Lower leg skin (tissue), 4 donors: ENCODE results near the gene NLRX1. TPM values are rescaled to one million over a fixed set of nuclear protein-coding genes. Genes with fewer than 3 reads are reported as not detected.

Experiments
- DNase-seq, 2 donors: peaks; one replicate each; pipeline ENCODE4 v3.0.0-alpha.2; 2019; ENCODE audit warnings: low spot score in 2 of 2
- H3K4me3 ChIP-seq: fragments of 200-600 bp; sonication (generic); 2 replicates; pipeline ENCODE4 v1.5.1; 2017; ENCODE audit warnings: mild to moderate bottlenecking, low read depth; ENCODE audit not compliant: poor library complexity, severe bottlenecking
- CTCF ChIP-seq, 3 donors: fragments of 450-650 bp; IDR thresholded peaks; one replicate each; pipeline ENCODE4 v1.5.1; 2016; ENCODE audit warnings: antibody characterized with exemption in 3 of 3, mild to moderate bottlenecking in 3 of 3, moderate library complexity in 2 of 3
- POLR2A ChIP-seq, 2 donors: fragments of 450-650 bp; IDR thresholded peaks; one replicate each; pipeline ENCODE4 v1.6.1; 2016 to 2017; ENCODE audit warnings: antibody characterized with exemption in 2 of 2, mild to moderate bottlenecking in 1 of 2, moderate library complexity in 1 of 2
- WGBS, 2 donors: methylation state at CpG; one replicate each; pipeline ENCODE4 v1.1.5; 2018; 5-methylcytosine and 5-hydroxymethylcytosine counted together
- intact Hi-C: fragments of 100-400 bp; cut with DNase I; formaldehyde crosslinking; loops from one replicate; pipeline ENCODE4 v1.15.0; 2023; ENCODE audit warnings: low total_unique reads
- total RNA-seq, 4 donors: library from RNA; depleted of rRNA; stranded (reverse); fragments of >200 nt; gene quantifications; one replicate each; pipeline ENCODE4 v1.1.0, GENCODE V29; 2016

Gene NLRX1
- total RNA-seq, 4 donors from 2014 or later, result 31.4 to 58.0 (median 47.1) TPM

- H3K4me3 ChIP-seq, result no peak overlapping the region
- intact Hi-C loops, result no loop called here
- WGBS, 2 donors, result 79 to 82% methylated on average over 9 of the region's 9 CpGs
- TF ChIP-seq POLR2A (IDR thresholded peaks at IDR 0.05), result no peak
- no peak for TF ChIP-seq CTCF (IDR thresholded peaks at IDR 0.05)
- DNase-seq, result no peak
Observed at GRCh38 chr11:119152043-119152442, 16.5 kb upstream of the NLRX1 start.

- TF ChIP-seq CTCF (IDR thresholded peaks at IDR 0.05) (no peak), POLR2A (IDR thresholded peaks at IDR 0.05) (no peak)
- intact Hi-C loops, result no loop called here
- 87 to 96% methylated on average over 4 of the region's 4 CpGs for WGBS, 2 donors
Observed at GRCh38 chr11:119152604-119153003, 15.9 kb upstream of the NLRX1 start.

GRCh38 chr11:119153049-119153818, 15.3 kb upstream of the NLRX1 start:
- no peak overlapping the region for H3K4me3 ChIP-seq
- no peak for DNase-seq
- intact Hi-C loops, result no loop called here
- 81 to 82% methylated on average over 9 of the region's 9 CpGs for WGBS, 2 donors
- TF ChIP-seq CTCF (IDR thresholded peaks at IDR 0.05) (no peak), POLR2A (IDR thresholded peaks at IDR 0.05) (no peak)

More at GRCh38 chr11:119152604-119153003, 15.9 kb upstream of the NLRX1 start:
- no peak for DNase-seq
- H3K4me3 ChIP-seq, result no peak overlapping the region

GRCh38 chr11:119154178-119154577, 14.3 kb upstream of the NLRX1 start:
- 96 to 97% methylated on average over 6 of the region's 6 CpGs for WGBS, 2 donors
- no peak overlapping the region for H3K4me3 ChIP-seq
- DNase-seq, result no peak
- TF ChIP-seq CTCF (IDR thresholded peaks at IDR 0.05), result no peak
- TF ChIP-seq POLR2A (IDR thresholded peaks at IDR 0.05), result no peak
- intact Hi-C loops, result no loop called here

- intact Hi-C loops, result no loop called here
- TF ChIP-seq CTCF (IDR thresholded peaks at IDR 0.05), result no peak
- TF ChIP-seq POLR2A (IDR thresholded peaks at IDR 0.05), result no peak
- H3K4me3 ChIP-seq, result no peak overlapping the region
- 50 to 52% methylated on average over 8 of the region's 8 CpGs for WGBS, 2 donors
- no peak for DNase-seq
Observed at GRCh38 chr11:119155733-119156492, 12.6 kb upstream of the NLRX1 start.
